Effector memory CD4-positive, alpha-beta T cell (primary cell): ENCODE results near the gene ZNF219.

Source experiments
- DNase-seq, 3 donors: peaks; one replicate each; pipeline ENCODE4 v3.0.0-alpha.2; 2020
- H3K27ac ChIP-seq: 2 replicates; pipeline ENCODE4 v1.7.0; 2013; ENCODE audit warnings: mild to moderate bottlenecking, low read length, moderate library complexity; ENCODE audit not compliant: insufficient read depth, poor library complexity, severe bottlenecking
- H3K27me3 ChIP-seq: replicated peaks from 2 replicates; pipeline ENCODE4 v1.7.0; 2013; ENCODE audit warnings: mild to moderate bottlenecking, low read length; ENCODE audit not compliant: insufficient read depth, control insufficient read depth, poor library complexity, severe bottlenecking
- H3K36me3 ChIP-seq: 2 replicates; pipeline ENCODE4 v1.7.0; 2013; ENCODE audit warnings: mild to moderate bottlenecking, low read length, moderate library complexity; ENCODE audit not compliant: control insufficient read depth, insufficient read depth
- H3K4me1 ChIP-seq: 2 replicates; pipeline ENCODE4 v1.7.0; 2013; ENCODE audit warnings: low read length, mild to moderate bottlenecking; ENCODE audit not compliant: control insufficient read depth, insufficient read depth, poor library complexity, severe bottlenecking
- H3K4me3 ChIP-seq: 2 replicates; pipeline ENCODE4 v1.7.0; 2013; ENCODE audit warnings: low read length, low read depth, mild to moderate bottlenecking; ENCODE audit not compliant: insufficient read depth, poor library complexity, severe bottlenecking
- H3K9me3 ChIP-seq: 2 replicates; pipeline ENCODE4 v1.7.0; 2013; ENCODE audit warnings: mild to moderate bottlenecking, low read length, moderate library complexity; ENCODE audit not compliant: control insufficient read depth

The ZNF219 gene

DNA sequence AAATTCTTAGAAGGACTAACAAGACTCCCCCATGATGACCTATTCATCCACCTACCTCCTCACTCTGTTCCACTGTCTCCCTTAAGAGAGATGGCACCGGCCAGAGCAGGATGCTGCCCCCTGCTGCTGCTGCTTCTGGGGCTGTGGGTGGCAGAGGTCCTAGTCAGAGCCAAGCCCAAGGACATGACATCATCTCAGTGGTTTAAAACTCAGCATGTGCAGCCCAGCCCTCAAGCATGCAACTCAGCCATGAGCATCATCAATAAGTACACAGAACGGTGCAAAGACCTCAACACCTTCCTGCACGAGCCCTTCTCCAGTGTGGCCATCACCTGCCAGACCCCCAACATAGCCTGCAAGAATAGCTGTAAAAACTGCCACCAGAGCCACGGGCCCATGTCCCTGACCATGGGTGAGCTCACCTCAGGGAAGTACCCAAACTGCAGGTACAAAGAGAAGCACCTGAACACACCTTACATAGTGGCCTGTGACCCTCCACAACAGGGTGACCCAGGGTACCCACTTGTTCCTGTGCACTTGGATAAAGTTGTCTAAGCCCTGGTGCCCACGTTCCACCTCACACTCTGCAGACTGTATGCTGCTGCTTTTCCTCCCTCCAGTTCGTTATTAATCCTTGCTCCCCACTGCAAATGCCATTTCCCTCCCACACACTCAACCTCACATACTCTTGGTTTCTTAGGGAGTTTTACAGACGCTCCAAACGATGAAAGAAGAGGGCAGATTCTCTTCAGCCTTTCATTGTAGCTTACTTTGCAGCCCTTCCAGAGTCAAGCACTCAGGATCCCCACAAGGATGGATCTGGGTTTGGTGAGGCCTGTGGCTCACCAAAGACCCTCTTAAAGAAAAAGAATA, 40.4 kb downstream of the ZNF219 start, which contains the start of gene RNASE8:
RNASE8 (plus strand) TSS at position 20 of the 873 bp plus-strand sequence; CDS start at position 91, 71 bp downstream.
- no peaks in the 10 kb centered on the region for H3K4me1 ChIP-seq
- H3K27ac ChIP-seq: no peak within 1 kb of the TSS
- no peak within 1 kb of the TSS for H3K4me3 ChIP-seq
- no peak for DNase-seq
- H3K27me3 ChIP-seq: no peaks in the 10 kb centered on the region
- H3K9me3 ChIP-seq: no peaks in the 10 kb centered on the region
- H3K36me3 ChIP-seq: no peaks in the 10 kb centered on the region

DNA sequence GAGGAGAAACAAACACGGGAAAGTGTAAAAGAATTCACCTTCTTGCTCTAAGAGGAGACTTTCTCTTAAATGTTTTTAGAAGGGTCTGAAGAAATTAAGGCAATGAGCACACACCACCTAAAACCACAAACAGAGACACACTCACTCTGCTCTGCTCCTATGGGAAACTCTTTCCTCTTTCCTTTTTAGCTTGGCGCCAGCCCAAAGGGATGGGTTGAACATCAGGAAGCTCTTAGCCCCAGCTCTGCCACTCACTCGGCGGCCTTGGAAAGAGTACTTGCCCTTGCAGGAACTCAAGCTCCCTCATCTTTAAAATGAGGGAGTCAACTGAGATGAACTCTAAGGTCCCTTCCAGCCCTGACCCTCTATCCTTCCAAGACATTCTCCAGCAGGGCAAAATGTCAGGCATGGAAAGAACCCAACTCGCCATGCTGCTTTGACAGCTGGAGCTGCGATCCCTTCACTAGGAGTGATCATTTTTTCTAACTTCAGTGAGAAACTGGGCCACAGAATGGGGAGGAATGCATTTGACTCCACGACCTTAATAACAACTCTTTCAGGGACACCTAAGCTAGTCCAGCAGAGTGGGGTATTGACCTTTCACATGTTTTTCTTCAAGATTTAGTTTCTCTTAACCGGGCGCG, 41.8 kb downstream of the ZNF219 start:
- DNase-seq: no peak
- H3K4me3 ChIP-seq: no peak overlapping the region
- H3K27ac ChIP-seq: no peak overlapping the region
- no peaks in the 10 kb centered on the region for H3K36me3 ChIP-seq
- H3K9me3 ChIP-seq: no peaks in the 10 kb centered on the region
- no peaks in the 10 kb centered on the region for H3K4me1 ChIP-seq
- H3K27me3 ChIP-seq: no peaks in the 10 kb centered on the region

DNA sequence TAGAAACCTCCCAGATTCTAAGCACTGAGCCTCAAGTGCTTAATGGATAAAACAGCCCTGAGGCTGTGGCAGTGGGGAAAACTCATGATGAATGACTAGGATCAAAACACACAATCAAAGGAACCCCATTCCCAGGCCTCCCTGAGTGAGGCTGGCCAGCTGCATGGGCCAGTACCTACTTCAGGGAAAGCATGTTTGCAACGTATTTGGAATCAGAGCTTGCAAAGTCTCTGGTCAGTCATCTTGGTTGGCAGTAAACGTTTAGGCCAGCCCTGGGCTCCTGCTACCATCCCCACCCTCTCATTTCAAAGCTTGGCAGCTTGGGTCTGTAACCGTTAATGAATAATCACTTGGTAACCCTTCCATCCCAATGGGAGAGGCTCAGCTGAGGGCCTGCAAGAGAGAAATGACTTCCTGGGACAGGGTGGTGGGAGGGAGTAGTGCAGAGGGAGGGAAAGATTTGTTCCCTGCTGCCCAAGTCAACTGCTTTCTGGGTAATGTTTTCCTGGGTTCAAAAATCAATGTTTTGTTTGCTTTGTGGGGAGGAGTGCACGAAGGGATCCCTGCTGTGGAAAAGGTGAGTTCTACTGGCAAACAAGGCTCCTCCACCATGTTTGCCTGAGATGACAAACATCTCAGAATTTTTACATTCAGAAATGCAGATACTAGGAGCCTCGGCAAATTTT, 42.9 kb downstream of the ZNF219 start:
- Histone ChIP-seq H3K36me3 (no peaks in the 10 kb centered on the region), H3K27ac (no peak overlapping the region), H3K4me3 (no peak overlapping the region), H3K9me3 (no peaks in the 10 kb centered on the region), H3K4me1 (no peaks in the 10 kb centered on the region), H3K27me3 (no peaks in the 10 kb centered on the region)
- DNase-seq: no peak

DNA sequence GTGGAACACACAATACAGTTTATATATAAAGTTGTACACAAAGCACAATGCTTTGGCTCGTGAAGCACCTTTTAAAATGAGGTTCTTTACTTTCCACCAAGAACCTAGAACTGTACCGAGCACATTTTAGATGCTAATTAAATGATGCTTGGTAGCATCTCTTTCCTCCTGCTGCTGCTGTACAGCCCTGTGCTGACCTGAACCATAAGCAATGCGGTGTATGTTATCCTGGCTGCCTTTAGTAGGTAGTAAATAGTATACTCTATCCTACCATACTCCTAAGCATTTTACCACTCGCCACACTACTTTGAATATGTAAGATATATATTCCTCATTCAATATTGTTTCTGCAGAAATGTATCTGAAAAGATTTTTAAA, 43.7 kb downstream of the ZNF219 start:
- H3K9me3 ChIP-seq: no peaks in the 10 kb centered on the region
- DNase-seq: no peak
- H3K4me3 ChIP-seq: no peak overlapping the region
- no peaks in the 10 kb centered on the region for H3K36me3 ChIP-seq
- H3K27ac ChIP-seq: no peak overlapping the region
- peaks cover 5% of the 10 kb centered on the region for H3K27me3 ChIP-seq
- H3K4me1 ChIP-seq: no peaks in the 10 kb centered on the region

DNA sequence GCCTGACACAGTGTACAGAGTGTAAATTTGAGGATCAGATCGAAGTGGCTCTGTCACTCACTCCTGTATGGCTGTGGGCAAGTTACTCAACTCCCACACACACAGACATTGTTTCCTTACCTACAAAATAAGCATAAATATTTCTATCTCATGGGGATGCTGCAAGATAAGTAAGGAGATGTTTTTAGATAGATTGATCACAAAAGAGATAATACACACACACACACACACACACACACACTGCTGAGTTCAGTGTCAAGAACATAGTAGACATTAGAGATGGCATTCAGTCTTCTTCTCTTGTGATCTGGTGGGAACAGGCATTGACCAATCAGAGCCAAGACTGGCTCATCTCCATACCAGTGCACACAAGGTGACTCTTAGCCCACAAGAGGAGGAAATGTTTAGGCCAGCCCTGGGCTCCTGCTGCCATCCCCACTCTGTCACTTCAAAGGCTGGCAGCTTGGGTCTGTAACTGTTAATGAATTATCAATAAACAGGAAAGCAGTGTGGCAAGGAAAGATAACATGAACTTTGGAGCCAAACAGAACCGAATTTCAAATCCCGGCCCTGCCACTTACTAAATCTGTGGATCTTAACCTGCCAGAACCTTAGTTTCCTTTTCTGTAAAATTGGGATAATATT, 44.2 kb downstream of the ZNF219 start:
- H3K4me1 ChIP-seq: no peaks in the 10 kb centered on the region
- H3K4me3 ChIP-seq: no peak overlapping the region
- H3K27me3 ChIP-seq: peaks cover 5% of the 10 kb centered on the region
- no peak overlapping the region for H3K27ac ChIP-seq
- DNase-seq: no peak
- no peaks in the 10 kb centered on the region for H3K36me3 ChIP-seq
- H3K9me3 ChIP-seq: no peaks in the 10 kb centered on the region

DNA sequence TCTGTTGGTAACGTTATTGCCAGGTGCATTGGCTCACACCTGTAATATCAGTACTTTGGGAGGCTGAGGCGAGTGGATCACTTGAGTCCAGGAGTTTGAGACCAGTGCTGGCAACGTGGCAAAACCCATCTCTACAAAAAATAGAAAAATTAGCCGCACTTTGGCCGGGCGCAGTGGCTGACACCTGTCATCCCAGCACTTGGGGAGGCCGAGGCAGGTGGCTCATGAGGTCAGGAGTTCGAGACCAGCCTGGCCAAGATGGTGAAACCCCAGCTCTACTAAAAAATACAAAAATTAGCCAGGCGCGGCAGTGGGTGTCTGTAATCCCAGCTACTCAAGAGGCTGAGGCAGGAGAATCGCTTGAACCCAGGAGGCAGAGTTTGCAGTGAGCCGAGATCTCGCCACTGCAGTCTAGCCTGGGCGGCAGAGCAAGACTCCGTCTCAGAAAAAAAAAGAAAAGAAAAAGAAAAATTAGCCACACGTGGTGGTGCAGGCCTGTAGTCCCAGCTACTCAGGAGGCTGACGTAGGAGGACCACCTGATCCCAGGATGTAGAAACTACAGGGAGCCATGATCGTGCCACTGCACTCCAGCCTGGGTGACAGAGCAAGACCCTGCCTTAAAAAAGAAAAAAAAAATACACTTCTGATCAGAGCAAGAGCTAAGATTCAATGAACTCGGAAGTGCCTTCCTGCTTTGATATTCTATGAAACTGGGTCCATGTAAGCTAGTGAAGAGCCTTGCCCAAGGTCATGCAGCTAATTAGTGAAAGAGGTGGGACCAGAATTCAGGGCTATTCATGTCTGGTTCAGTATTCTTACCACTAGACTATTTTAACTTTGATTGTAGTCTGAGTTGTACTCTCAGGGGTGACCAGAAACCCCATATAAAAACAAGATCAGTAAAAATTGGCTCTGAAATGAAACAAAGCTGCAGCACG, 45.0 kb downstream of the ZNF219 start:
- no peak overlapping the region for H3K27ac ChIP-seq
- peaks cover 5% of the 10 kb centered on the region for H3K27me3 ChIP-seq
- DNase-seq: no peak

DNA sequence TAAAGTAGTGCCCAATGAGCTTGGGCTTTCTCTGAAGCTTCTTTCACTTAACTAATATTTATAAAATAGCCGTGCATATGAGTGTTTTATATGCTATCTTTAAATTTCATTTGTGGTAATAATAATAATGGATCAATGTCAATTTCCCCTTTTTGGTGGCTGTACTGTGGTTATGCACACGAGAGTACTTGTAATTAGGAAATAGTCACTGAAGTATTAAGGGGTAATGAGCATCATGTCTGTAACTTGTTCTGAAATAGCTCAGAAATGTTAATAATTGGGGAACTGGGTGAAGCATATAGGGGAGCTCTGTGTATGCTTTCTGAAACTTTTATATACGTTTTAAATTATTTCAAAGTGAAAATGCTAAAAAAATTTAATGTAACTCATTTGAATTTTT, 47.9 kb downstream of the ZNF219 start:
- no peak for DNase-seq
- Histone ChIP-seq H3K36me3 (no peaks in the 10 kb centered on the region), H3K4me1 (no peaks in the 10 kb centered on the region), H3K9me3 (no peaks in the 10 kb centered on the region), H3K27ac (no peak overlapping the region), H3K27me3 (peaks cover 5% of the 10 kb centered on the region), H3K4me3 (no peak overlapping the region)

More for the DNA sequence above, 45.0 kb downstream of the ZNF219 start:
- Histone ChIP-seq H3K36me3 (no peaks in the 10 kb centered on the region), H3K4me1 (no peaks in the 10 kb centered on the region), H3K9me3 (no peaks in the 10 kb centered on the region), H3K4me3 (no peak overlapping the region)

DNA sequence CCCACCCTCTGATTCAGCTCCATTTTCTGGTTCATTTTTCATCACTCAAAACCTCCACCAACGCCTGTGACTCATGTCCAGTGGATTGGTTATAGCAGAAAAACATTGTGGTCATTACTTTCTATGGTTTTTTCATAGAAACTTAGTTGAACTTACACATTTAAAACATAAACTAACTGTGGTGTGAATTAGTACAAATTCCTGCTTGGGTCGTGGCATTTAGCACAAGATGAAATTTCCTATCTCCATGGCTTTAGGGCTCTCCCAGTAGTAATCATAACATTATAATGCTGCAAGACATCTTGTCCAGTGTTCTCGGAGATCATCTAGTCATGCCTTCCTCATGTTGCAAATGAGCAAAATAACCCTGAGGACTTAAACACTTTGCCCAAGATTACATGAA, 49.2 kb downstream of the ZNF219 start:
- DNase-seq: no peak
- H3K4me1 ChIP-seq: peaks cover 8% of the 10 kb centered on the region
- H3K27me3 ChIP-seq: peaks cover 5% of the 10 kb centered on the region

DNA sequence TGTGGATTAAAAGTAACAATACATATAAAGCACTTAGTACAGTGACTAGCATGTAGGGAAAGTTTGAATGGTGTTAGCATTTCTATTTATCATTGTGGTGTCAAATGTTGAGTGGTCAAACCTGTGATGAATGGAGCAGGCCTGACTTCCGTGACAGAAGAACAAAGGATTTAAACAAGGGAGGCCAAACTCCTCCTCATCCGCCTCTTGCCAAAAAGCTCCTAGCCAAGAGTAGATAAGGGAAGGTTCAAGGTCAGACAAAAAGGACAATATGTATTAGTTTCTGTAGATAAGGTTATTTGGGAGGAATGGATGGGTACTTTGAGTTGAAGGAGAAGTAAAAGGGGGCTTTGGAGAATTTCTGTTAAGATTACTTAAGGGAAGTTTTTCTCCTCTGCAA, 49.8 kb downstream of the ZNF219 start:
- no peak overlapping the region for H3K27ac ChIP-seq
- no peaks in the 10 kb centered on the region for H3K36me3 ChIP-seq
- peaks cover 10% of the 10 kb centered on the region for H3K4me1 ChIP-seq
- no peak for DNase-seq
- H3K9me3 ChIP-seq: no peaks in the 10 kb centered on the region
- H3K27me3 ChIP-seq: peaks cover 5% of the 10 kb centered on the region
- no peak overlapping the region for H3K4me3 ChIP-seq

More for the DNA sequence above, 49.2 kb downstream of the ZNF219 start:
- Histone ChIP-seq H3K36me3 (no peaks in the 10 kb centered on the region), H3K27ac (no peak overlapping the region), H3K9me3 (no peaks in the 10 kb centered on the region), H3K4me3 (no peak overlapping the region)
